ENCODE results near the gene FKBP8.
"Not testable (repeated sequence)": the region's sequence is repeated elsewhere in the genome, so short reads cannot be mapped to it uniquely, and the experiment has no call there.

The FKBP8 gene

DNA sequence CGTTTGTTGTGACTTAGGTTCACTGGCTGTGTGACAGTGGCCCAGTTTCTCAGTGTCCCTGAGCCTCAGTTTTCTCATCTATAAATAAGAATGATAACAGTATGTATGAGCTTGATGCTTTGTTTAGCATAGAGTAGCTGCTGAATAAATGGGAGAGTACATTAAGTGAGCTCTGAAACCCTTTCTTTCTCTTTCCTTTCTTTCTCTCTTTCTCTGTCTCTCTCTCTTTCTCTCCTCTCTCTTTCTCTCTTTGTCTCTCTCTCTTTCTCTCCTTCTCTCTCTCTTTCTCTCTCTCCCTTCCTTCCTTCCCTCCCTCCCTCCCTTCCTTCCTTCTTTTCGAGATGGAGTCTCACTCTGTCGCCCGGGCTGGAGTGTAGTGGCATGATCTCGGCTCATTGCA is 16.3 kb upstream of the FKBP8 start:
- no peak for DNase-seq

DNA sequence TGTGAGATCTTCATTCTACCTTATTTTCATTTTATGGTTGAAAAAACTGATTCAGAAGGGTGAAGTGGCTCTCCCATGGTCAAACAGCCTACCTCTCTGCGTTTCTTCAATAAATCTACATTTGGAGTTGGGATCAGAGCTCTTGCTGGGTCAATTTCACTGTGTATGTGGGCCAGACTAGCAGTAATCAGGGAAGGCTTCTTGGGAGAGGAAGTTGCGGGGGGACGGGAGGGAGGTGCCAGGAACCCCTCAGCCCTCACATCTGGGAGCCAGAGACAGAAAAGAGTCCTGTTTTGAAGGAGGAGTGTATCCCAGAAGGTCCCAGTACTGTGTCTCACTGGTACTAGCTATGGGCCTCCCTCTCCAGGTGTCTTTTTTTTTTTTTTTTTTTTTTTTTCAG is 15.2 kb upstream of the FKBP8 start:
- DNase-seq = no peak

- DNase-seq = peak in 1 of 56 donors; percentile 16
Measured at GRCh38 chr19:18558202-18558555, 14.8 kb upstream of the FKBP8 start.

DNA sequence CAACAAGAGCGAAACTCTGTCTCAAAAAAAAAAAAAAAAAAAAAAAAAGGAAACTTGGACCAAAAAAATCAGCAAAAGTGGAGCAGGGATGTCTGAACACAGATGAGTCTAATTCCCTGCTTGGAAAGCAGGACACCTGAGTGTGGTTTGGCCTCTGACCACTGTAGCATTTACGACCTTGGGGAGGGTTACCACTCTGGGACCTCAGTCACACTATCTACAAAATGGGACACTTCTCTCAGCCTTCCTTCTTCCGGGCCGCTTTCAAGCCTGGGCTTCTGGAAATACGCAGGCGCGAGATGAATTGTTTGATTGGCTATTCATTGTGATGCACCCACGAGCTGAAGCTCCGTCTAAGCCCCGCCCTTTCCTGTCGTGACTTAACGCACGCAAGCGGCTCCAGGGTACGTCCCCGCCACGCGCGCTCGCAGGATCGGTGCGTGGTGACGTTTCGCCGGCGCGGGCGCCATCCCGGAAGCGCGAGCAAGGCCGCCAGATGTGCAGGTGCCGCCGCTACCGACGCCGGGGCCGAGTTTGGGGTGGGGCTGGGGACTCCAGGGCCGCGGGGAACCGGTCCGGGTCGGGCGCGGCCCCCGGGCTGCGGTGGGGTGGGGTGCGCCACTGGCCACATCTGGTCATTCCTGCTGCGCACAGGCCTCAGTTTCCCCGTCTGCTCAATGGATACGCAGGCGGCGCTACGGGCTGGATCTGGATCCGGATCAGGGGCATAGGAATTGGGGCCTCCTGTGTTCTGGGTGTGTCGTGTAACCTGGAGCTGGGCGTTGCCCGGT is 14.2 kb upstream of the FKBP8 start, which contains the start of gene KXD1:
TSS of gene KXD1 (plus strand) at position 460 of the 791 bp plus-strand sequence. CDS start 4,187 bp downstream, outside the sequence.
- peak; percentile 41 to 98 (median 94) for DNase-seq

DNA sequence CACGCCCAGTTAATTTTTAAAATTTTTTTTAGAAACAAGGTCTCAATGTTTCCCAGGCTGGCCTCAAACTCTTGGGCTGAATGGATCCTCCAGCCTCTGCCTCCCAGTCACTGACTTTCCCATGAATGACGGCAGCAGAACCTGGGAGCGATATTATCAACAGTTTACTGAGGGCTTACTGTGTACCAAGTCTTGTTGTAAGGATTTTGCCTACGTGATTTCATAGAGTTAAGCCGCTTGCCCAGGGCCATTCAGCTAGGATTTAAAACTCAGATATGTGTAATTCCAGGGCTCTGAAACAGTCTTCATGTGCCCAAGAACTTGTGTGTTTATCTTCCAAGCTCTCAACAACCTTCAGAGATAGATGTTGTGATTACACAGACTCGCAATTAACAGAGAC is 8.3 kb upstream of the FKBP8 start:
- no peak for DNase-seq

- peak in 14 of 56 donors; percentile 7 to 44 (median 27) for DNase-seq
Measured at GRCh38 chr19:18543814-18544475, 572 bp upstream of the FKBP8 start.

DNA sequence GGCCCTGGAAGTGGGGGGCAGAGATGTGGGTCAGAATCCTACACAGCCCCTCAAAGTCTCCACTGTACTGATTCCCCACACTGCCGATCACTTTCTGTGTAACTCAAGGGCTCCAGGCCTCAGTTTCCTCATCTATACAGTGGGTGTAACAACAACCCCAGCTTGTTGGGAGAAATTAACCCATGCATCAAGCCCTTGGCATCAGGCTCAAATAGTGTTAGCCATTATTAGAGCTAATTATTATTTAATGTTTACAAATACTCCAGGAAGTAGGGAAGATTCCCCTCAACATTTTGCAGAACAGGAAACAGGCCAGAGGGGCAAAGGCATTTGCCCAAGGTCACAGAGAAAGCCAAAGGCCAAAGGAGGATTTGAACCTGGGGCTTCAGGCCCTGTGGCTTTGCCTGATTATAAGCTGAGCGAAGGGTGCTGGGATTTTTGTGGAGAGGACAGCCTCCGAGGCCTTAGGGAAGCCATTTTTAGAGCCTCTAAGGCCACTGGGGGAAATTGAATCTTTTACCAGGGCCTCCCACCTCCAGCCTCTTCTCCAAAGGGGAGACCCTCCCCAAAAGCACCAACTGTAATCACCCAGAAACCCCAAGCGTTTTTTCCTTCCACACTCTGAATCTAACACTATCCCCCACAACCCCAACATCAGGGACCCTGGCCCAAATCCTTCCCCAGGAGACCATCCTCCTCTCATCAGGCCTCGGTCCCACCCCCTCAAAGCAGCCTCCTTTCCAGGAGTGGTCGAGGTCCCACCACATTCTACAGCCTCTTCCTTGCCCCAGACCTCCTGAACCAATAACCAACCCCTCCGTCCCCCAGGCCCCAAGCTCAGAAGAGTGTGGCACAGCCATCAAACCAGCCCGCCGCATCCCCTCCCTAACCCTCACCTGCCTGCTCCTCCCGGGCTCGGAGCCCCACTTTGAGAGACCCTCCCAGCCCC is 1.1 kb downstream of the FKBP8 start:
- peak in 4 of 56 donors; percentile 15 to 56 (median 35) for DNase-seq

DNA sequence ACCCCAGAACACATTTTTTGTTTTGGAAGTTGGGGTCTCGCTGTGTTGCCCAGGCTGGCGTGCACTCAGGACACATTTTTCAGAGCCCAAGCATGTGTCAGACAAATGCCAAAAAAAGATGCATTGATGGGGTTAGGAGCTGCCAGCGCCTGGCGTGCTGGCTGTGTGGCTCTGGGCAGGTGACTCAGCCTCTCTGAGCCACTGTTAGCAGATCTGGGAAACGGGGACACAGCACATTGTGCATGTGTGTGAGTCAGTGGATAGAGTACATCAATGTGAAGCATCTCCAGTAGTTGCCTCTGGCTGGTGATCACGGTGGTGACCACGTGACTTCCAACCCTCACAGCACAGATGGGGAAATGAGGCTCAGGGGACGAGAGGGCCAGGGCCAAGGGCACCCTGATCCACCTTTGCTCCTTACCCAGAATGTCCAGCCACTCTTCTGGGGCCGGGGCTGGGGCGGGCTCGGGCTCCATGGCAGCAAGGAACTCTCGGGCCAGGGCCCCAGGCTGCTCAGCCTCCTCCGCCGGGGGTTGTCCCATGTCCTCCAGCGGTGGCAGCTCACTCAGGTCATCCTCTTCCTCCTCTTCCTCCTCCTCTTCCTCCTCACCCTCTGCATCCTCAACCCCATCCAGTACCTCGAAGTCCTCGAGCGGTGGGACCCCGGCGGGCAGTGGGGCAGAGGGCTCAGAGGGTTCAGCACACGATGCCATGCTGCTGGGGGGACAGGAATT is 1.9 kb downstream of the FKBP8 start:
- peak in 5 of 56 donors; percentile 3 to 13 (median 8) for DNase-seq

DNA sequence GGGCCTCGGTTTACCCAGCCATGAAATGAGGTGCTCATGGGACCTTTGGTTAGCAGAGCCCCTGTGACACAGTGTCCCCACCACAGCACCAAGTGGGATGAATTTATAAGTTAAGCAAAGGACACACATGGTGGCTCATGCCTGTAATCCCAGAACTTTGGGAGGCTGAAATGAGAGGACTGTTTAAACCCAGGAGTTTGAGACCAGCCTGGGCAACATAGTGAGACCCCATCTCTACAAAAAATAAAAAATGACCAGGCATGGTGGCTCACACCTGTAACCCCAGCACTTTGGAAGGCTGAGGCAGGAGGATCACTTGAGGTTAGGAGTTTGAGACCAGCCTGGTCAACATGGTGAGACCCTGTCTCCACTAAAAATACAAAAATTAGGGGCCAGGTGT is 3.2 kb downstream of the FKBP8 start:
- not testable (repeated sequence) for DNase-seq

GRCh38 chr19:18539372-18539771 is 4.0 kb downstream of the FKBP8 start:
- no peak for DNase-seq

GRCh38 chr19:18538115-18538514 is 5.3 kb downstream of the FKBP8 start:
- DNase-seq = no peak

DNA sequence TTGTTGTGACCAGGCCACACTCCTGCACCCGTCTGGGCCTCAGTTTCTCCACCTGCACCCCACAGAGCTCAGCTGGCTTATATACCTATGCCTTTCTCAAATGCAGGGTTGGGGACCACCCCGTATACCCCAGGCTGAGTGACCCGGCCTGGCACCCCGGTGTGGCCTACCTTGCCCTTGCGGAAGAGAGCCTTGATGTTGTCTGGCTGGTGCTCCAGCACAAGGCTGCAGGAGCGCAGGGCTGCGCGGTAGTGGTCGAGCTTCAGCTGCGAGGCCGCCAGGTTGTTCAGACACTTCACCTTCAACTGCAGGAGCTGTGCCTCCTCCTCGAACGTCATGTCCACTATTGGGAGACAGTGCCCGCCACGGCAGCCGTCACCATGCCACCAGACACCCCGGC is 5.9 kb downstream of the FKBP8 start:
- DNase-seq = no peak

GRCh38 chr19:18536475-18536874 is 6.9 kb downstream of the FKBP8 start:
- no peak for DNase-seq

DNA sequence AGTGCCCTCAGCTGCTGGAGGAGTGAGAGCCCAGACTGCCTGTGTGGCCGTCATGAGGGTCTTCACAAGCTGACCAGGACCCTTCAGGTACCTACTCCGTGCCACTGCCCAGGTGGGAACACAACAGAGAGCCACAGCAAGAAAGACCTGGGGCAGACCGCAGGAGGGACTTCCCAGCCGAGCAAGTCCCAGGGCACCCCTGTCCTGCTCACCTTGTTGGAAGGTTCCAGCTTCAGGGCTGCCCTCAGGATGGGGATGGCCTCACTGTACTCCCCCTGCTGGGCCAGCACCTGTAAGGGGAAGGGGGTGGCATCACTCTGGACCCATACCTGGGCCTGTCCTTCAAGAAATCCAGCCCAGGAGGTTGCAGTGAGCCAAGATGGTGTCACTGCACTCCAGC is 10.3 kb downstream of the FKBP8 start:
- no peak for DNase-seq

- DNase-seq = no peak
Measured at GRCh38 chr19:18532168-18532890, 11.0 kb downstream of the FKBP8 start.

- no peak for DNase-seq
Measured at GRCh38 chr19:18531485-18531884, 11.9 kb downstream of the FKBP8 start.

DNA sequence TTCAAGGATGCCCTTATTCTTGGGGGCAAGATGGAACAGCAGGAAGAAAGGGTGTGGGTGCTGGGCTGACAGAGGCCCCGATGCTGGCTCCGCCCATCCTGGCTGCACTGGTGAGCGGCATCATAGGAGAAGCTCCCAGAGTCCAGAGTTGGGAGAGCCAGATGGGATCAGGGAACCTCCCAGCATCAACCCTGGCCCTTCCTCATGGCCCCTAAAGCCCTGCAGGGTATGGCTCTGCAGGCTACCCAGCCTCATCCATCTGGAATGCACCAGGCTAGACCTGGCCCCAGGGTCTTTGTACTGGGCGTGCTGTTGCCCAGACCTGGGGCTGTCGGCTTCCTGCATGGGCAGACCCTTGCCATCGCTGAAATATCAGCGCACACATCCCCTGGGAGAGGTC is 13.6 kb downstream of the FKBP8 start:
- no peak for DNase-seq

GRCh38 chr19:18526316-18526715 is 17.1 kb downstream of the FKBP8 start:
- DNase-seq = no peak

DNA sequence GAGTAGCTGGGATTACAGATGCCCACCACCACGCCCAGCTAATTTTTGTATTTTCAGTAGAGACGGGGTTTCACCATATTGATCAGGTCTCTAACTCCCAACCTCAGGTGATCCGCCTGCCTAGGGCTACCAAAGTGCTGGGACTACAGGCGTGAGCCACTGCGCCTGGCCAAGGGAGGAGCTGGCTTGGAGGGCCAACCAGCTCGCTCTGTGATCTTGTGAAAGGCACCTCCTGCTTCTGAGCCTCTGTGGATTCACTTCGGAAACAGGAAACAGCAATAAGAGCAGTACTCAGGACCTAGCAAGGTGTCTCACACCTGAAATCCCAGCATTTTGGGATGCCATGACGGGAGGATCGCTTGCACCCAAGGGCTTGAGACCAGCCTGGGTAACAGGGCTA is 19.5 kb downstream of the FKBP8 start:
- DNase-seq = no peak

DNA sequence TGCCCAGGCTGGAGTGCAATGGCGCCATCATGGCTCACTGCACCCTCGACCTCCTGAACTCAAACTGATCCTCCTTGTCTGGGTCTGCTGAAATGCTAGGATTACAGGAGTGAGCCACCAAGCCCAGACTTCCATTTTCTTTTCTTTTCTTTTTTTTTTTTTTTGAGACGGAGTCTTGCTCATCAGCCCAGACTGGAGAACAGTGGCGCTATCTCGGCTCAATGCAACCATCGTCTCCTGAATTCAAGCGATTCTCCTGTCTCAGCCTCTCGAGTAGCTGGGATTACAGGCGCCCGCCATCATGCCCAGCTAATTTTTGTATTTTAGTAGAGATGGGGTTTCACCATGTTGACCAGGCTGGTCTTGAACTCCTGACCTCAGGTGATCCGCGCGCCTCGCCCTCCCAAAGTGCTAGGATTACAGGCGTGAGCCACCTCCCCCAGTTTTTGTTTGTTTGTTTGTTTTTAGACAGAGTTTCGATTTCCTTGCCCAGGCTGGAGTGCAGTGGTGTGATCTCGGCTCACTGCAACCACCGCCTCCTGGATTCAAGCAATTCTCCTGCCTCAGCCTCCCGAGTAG is 20.4 kb downstream of the FKBP8 start:
- DNase-seq = peak in 1 of 56 donors; percentile 46
